Erythroblast (primary cell): ENCODE data around the gene GRN.
A peak's percentile ranks its signal among the peaks of the same experiment; 100 is the strongest.

Source experiments
- DNase-seq, 2 experiments: peaks; one replicate each; lab custom pipeline; 2025; lab: John Stamatoyannopoulos, UW
- GATA1 ChIP-seq: IDR thresholded peaks from 2 replicates; pipeline ENCODE4 v1.6.1; 2011; ENCODE audit warnings: low read depth, mild to moderate bottlenecking, control low read depth, low read length, moderate library complexity
- POLR2A ChIP-seq: IDR thresholded peaks from 2 replicates; pipeline ENCODE4 v1.6.1; 2011; ENCODE audit warnings: mild to moderate bottlenecking, low read length

Gene GRN

DNA sequence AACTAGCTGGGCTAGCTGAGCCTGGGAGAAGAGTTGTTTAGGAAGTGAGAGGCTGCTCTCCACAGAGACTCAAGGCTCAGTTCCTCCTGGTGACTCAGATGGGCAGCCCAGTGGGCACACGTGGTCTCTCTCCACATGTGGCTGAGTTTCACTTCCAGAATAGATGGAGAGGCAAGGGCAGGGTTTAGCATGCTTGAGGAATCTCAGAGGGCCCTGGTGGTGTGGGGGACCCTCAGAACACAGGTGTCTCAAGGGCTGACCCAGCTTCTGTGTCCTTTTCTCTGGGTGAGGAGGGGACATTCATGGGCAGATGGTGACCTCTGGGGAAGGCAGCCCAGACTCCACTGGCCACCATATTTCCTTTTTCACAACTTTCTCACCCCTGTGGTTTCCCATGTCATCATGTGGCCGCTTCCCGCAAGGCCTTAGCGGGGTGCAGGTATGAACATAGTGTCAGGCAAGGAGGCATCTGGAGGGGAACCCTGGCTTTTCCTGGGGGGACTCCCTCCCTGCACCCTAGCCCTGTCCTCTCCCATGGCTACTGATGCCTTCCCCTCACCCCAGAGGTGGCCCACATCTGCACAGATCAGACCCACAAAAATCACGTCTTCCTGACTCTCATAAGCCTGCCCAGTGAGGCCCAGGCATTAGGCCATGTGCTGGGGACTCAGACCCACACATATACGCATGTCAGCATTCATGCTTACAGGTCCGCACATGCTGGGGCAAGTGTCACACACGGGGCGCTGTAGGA lies 3.3 kb downstream of the GRN start:
- no peak for TF ChIP-seq POLR2A
- no peak for TF ChIP-seq GATA1
- DNase-seq: no peak

DNA sequence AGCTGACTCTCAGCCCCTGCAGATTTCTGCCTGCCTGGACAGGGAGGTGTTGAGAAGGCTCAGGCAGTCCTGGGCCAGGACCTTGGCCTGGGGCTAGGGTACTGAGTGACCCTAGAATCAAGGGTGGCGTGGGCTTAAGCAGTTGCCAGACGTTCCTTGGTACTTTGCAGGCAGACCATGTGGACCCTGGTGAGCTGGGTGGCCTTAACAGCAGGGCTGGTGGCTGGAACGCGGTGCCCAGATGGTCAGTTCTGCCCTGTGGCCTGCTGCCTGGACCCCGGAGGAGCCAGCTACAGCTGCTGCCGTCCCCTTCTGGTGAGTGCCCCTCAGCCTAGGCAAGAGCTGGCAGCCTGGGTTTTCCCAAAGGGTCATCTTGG lies 3.9 kb downstream of the GRN start:
- DNase-seq: no peak
- TF ChIP-seq GATA1 (no peak), POLR2A (no peak)

DNA sequence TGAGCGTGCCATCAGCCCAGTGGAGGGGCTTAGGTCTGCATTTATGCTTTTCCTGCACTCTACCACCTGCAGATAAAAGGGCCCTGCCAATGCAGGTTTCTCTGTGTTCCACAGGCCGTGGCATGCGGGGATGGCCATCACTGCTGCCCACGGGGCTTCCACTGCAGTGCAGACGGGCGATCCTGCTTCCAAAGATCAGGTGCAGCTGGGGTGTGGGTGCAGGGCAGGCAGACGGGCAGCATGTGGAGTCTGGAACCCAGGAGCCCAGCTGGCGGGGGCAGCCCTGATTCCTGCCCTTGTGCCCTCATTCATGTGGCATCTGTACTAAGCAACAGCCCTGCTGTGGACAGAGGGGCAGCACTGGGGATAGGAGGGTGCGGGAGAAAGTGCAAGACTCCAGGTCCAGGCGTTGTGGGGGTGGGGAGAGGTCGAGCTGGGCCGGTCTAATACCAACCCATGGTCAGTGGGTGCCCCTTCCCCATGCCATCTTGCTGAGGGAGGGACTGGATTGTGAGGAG lies 4.5 kb downstream of the GRN start:
- DNase-seq: no peak
- TF ChIP-seq POLR2A (no peak), GATA1 (no peak)

- peak; percentile 76 to 86 for DNase-seq
- TF ChIP-seq GATA1: no peak
- no peak for TF ChIP-seq POLR2A
These were observed 5.7 kb downstream of the GRN start for GRCh38 chr17:44350733-44351226.

GRCh38 chr17:44351464-44351863 lies 6.4 kb downstream of the GRN start:
- TF ChIP-seq GATA1 (no peak), POLR2A (no peak)

DNA sequence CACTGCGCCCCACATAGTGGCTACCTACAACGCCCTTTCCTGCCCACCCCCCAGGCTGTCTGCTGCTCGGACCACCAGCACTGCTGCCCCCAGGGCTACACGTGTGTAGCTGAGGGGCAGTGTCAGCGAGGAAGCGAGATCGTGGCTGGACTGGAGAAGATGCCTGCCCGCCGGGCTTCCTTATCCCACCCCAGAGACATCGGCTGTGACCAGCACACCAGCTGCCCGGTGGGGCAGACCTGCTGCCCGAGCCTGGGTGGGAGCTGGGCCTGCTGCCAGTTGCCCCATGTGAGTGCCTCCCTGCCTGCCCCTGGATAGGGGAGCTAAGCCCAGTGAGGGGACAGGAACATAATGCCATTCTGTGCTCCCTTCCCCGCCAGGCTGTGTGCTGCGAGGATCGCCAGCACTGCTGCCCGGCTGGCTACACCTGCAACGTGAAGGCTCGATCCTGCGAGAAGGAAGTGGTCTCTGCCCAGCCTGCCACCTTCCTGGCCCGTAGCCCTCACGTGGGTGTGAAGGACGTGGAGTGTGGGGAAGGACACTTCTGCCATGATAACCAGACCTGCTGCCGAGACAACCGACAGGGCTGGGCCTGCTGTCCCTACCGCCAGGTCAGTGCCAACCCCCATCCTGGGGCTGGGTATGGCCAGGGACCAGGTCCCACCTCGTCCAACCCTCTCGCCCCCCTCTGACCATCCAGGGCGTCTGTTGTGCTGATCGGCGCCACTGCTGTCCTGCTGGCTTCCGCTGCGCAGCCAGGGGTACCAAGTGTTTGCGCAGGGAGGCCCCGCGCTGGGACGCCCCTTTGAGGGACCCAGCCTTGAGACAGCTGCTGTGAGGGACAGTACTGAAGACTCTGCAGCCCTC lies 7.1 kb downstream of the GRN start:
- no peak for TF ChIP-seq POLR2A
- TF ChIP-seq GATA1: no peak
- no peak for DNase-seq

More at GRCh38 chr17:44351464-44351863, 6.4 kb downstream of the GRN start:
- no peak for DNase-seq

DNA sequence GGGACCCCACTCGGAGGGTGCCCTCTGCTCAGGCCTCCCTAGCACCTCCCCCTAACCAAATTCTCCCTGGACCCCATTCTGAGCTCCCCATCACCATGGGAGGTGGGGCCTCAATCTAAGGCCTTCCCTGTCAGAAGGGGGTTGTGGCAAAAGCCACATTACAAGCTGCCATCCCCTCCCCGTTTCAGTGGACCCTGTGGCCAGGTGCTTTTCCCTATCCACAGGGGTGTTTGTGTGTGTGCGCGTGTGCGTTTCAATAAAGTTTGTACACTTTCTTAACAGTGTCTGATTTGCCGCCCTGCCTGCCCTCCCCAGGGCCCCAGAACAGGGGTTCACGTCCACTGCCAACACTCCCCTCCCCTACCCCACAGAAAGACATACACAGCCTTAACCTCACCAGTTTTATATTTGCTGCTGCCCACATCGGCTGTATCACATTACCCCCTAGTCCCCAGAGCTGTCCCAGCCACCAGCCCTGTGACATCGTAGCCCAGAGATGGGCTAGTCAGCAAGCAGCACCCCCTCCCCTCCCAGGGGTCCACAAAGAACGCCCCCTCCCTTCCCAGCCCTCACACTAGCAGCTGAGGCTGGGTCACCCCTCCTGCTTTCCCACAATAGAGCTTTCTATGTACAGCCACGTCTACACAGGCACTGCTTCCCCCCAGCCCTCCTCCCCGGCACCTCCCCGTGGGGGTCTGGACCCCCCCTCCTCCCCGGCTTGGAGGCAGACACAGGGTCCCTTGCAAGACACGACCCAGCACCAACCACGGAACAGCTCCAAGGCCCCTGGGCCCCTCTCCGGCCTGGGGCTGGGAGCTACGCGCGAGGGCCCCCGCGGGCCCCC lies 7.9 kb downstream of the GRN start:
- TF ChIP-seq POLR2A (no peak), GATA1 (no peak)
- no peak for DNase-seq

GRCh38 chr17:44353672-44354331 lies 8.7 kb downstream of the GRN start:
- no peak for TF ChIP-seq GATA1
- TF ChIP-seq POLR2A: no peak
- peak; percentile 61 for DNase-seq

GRCh38 chr17:44354582-44355561 lies 9.8 kb downstream of the GRN start:
- peak; percentile 71 to 80 for DNase-seq
- TF ChIP-seq POLR2A (no peak), GATA1 (no peak)

GRCh38 chr17:44355642-44356099 lies 10.6 kb downstream of the GRN start:
- TF ChIP-seq POLR2A: no peak
- no peak for TF ChIP-seq GATA1
- no peak for DNase-seq

DNA sequence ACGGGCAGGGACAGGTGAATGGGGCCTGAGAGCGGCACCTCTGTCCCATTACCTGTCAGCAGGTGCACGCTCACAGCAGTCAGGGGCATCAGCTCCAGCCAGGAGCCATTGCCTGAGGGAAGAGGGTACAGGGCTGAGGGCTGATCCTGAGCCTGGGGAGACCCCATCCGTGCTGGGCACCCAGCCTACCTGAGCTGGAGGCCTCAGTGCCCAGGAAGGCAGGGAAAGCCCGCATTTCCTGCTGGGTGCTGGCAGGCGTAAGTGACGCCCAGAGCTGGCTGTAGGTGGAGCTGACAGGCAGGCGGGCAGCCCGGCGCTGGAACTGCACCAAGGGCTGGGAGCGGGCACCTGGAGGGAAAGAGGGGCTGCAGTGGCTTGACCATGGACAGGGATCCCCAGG lies 11.1 kb downstream of the GRN start:
- no peak for TF ChIP-seq POLR2A
- no peak for TF ChIP-seq GATA1
- DNase-seq: no peak

DNA sequence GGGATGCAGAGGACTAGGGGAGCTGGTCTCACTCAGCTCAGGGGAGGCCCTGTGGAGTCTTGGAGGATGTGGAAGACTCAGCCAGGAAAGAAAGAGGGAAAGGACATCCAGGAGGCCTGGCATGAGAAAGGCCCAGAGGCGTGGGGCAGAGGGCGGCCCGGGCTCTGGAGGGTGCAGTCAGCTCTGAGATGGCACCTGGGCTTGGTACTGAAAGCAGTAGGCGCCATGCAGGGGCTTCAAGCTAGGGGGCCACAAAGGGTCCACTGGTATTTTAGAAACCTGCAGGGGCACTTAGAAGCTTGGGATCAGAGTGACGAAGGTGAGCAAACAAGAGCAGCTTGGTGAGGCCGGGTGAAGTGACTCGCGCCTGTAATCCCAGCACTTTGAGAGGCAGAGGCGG lies 13.0 kb downstream of the GRN start:
- no peak for TF ChIP-seq GATA1
- no peak for TF ChIP-seq POLR2A
- no peak for DNase-seq

DNA sequence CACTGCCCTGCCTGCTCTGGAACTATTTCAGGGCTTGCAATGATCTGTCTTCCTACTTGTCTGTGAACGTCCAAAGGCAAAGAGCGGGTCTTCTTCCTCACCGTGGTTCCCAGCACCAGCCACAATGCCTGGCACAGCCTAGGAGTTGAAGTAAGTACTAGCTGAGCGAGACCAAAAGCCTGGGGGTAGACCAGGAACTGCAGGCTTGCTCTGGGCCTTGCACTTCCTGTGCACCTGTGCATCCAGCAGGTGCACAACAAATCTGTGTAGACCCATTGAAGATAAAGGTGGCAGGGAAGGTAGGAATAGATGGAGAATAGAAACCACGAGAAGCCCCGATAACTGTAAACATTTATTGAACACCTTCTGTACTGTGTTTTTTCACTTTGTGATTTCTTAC lies 13.9 kb downstream of the GRN start:
- TF ChIP-seq POLR2A (no peak), GATA1 (no peak)
- no peak for DNase-seq
